Smooth muscle cell of bladder (primary cell): ENCODE measurements around the gene GZMM. TPM values are rescaled to one million over a fixed set of nuclear protein-coding genes. Genes with fewer than 3 reads are reported as not detected.

Experiments
- total RNA-seq: library from RNA; depleted of rRNA; stranded (reverse); fragments of >200 nt; gene quantifications from 2 replicates; pipeline ENCODE4 v1.2.3, GENCODE V29; 2014

Gene GZMM
- 0.28 TPM in 1 of 2 replicates, not detected in the other for total RNA-seq

DNA sequence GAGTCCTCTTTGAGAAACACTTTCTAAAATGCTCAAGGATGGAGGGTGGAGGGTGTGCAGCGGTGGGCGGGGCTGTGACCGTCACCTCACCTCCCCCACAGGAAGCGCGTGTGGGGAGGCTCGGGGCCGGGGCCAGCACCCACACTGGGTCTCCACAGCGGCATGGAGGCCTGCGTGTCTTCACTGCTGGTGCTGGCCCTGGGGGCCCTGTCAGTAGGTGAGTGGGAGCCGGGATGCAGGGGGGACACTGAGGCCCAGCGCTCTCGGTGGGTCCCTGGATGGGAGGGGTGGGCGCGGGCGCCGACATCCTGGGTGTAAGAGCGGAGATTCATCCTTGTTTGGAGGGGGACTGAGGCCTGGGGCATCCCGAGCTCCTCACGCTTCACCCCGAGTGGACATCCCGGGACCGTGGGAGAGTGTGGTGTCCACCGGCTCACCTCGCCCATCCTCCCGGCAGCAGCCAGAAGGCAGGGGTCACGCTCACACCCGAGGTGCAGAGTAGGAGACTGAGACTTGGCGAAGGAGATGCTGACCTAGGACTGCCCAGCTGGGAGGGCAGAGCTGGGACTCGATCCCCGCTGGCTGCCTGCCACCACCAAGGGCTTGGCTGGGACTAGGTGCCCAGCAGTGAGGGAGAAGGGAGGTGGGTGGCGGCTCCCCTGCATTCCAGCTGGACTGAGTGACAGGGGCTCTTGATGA lies at the start of gene GZMM:
GZMM (plus strand) TSS at position 144 of the 699 bp plus-strand sequence; CDS start at position 163, 19 bp downstream.

DNA sequence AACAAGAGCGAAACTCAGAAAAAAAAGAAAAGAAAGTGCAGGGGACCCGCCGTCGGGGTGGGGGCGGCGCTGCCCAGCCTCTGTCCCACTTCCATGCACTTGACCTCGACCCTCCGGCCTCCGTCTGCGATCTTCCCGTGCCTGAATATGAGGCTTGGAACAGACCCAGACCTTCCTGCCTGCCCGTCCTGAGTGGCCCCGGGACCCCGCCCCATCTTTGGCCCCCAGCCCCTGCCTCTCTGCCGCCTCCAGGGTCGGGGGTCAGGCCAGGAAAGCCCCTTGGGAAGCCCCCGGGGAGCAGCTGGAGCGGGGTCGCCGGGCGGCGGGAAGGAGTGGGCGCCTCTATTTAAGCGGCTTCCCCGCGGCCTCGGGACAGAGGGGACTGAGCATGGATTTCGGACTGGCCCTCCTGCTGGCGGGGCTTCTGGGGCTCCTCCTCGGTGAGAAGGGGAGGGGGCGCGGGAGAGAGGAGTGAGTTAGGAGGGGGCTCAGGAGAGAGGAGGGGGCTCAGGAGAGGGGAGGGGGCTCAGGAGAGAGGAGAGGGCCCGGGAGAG lies 47.7 kb upstream of the GZMM start, which contains the start of gene MADCAM1:
MADCAM1 (plus strand) TSS at position 375 of the 554 bp plus-strand sequence; CDS start at position 389, 14 bp downstream.

DNA sequence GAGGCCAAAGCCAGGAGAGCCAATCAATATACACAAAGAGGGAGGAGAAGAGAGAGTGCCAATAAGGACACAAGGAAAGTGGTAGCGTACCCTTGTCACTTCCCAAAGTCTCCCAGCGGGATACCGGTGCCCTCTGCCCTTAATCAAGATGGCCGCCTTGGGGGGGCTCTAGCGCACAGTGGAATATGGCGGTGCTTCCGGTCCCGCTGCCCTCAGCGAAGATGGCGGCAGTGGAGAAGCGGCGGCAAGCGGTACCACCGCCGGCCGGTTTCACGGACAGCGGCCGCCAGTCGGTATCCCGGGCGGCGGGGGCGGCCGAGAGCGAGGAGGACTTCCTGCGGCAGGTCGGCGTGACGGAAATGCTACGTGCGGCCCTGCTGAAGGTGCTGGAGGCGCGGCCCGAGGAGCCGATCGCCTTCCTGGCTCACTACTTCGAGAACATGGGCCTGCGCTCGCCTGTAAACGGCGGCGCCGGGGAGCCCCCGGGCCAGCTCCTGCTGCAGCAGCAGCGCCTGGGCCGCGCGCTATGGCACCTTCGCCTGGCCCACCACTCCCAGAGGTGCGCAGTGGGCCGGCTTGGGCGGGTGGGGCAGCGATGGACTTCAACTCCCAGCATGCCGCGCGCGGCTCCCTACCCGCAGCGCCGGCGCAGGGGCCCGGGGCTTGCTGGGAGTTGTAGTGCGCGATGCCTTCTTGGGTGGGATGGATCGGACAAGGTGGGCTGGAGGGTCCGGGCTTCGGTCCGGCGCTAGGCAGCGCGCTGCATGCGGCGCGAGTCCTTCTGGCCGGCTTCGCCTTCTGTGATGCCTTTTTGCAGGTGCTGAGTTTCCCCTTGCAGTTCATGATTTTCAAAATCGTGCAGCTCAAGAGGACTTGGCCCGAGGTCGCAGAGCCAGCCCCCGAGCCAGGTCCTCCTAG lies 36.3 kb upstream of the GZMM start, which contains the start of gene TPGS1:
TPGS1 (plus strand) TSS at position 212 of the 918 bp plus-strand sequence; CDS start at position 222, 10 bp downstream.

DNA sequence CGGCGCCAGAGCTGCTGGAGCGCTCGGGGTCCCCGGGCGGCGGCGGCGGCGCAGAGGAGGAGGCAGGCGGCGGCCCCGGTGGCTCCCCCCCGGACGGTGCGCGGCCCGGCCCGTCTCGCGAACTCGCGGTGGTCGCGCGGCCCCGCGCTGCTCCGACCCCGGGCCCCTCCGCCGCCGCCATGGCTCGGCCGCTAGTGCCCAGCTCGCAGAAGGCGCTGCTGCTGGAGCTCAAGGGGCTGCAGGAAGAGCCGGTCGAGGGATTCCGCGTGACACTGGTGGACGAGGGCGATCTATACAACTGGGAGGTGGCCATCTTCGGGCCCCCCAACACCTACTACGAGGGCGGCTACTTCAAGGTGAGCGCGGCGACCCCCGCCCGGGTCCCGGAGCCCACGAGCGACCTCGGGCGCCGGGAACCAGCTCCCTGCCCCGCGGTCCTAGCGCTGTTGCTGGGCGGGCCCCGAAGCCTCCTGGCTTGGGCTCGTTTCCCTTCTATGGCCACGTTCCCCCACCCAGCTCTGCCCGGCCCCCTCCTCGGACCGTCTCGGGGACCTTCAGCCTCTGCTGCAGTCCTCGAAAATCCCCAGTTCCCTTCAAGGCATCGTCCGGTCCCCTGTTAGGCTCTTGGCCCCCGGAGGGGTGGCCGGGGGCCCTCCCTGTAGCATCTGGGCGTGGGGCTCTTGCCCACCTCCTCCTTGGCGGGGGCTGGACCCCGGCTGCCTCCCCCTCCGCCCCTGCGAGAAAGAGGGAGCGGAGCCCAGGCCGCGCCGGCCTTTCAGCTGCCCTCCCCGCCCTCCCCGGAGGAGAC lies 11.9 kb upstream of the GZMM start, which contains the start of gene CDC34:
CDC34 (plus strand) TSS at position 8 of the 808 bp plus-strand sequence; CDS start at position 180, 172 bp downstream.

DNA sequence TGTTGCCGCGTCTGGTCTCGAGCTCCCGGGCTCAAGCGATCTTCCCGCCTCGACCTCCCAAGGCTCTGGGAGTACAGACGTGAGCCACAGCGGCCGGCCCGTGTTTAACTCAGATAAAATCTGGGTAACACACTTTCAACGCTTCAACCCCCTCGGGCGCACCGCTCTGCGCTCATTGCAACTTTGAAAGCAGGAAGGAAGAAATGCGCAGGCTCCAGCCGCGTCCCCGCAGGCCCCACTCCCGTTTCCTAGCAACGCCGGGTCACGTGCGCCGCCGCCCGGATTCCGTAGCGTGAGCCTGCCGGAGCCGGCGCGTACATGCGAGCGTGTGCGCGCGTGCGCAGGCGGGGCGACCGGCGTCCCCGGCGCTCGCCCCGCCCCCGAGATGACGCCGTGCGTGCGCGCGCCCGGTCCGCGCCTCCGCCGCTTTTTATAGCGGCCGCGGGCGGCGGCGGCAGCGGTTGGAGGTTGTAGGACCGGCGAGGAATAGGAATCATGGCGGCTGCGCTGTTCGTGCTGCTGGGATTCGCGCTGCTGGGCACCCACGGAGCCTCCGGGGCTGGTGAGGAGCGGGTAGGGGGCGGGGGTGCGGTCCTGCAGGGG lies 28.4 kb downstream of the GZMM start, which contains the start of gene BSG:
BSG (plus strand) TSS at position 457 of the 603 bp plus-strand sequence; CDS start at position 496, 39 bp downstream.

DNA sequence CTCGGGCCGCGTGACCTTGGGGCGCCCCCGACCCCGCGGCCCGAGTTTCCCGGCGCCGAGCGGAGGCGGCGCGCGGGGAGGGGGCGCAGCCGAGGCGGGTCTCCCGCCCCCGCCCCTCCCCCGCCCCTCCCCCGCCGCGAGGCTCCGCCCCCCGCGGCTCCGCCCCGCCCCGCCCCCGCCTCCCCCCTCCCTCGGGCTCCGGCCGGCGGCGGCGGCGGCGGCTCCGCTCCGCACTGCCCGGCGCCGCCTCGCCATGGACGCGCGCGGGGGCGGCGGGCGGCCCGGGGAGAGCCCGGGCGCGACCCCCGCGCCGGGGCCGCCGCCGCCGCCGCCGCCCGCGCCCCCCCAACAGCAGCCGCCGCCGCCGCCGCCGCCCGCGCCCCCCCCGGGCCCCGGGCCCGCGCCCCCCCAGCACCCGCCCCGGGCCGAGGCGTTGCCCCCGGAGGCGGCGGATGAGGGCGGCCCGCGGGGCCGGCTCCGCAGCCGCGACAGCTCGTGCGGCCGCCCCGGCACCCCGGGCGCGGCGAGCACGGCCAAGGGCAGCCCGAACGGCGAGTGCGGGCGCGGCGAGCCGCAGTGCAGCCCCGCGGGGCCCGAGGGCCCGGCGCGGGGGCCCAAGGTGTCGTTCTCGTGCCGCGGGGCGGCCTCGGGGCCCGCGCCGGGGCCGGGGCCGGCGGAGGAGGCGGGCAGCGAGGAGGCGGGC lies 46.0 kb downstream of the GZMM start, which contains the start of gene HCN2:
HCN2 (plus strand) TSS at position 189 of the 703 bp plus-strand sequence; CDS start at position 254, 65 bp downstream.

Other genes starting within 250 kb of the GZMM start
- 16.3 and 16.6 TPM in 2 replicates for gene MIER2, start 199.3 kb upstream of the GZMM start, total RNA-seq
- gene C2CD4C, start 134.9 kb upstream of the GZMM start, total RNA-seq = not detected in 2 replicates
- 1.1 and 1.3 TPM in 2 replicates for gene SHC2, start 83.0 kb upstream of the GZMM start, total RNA-seq
- gene MADCAM1, start 47.6 kb upstream of the GZMM start, total RNA-seq = 0.14 and 0.28 TPM in 2 replicates
- 30.2 and 31.9 TPM in 2 replicates for gene TPGS1, start 36.6 kb upstream of the GZMM start, total RNA-seq
- gene CDC34, start 12.3 kb upstream of the GZMM start, total RNA-seq = 69.8 and 75.4 TPM in 2 replicates
- 296 and 318 TPM in 2 replicates for gene BSG, start 28.5 kb downstream of the GZMM start, total RNA-seq
- gene HCN2, start 45.8 kb downstream of the GZMM start, total RNA-seq = 0.71 and 1.3 TPM in 2 replicates
- 15.2 and 19.7 TPM in 2 replicates for gene POLRMT, start 89.5 kb downstream of the GZMM start, total RNA-seq
- under 0.01 and 0.09 TPM in 2 replicates for gene FGF22, start 95.8 kb downstream of the GZMM start, total RNA-seq
- 15.1 and 15.2 TPM in 2 replicates for gene RNF126, start 119.2 kb downstream of the GZMM start, total RNA-seq
- gene FSTL3, start 132.3 kb downstream of the GZMM start, total RNA-seq = 43.2 and 92.6 TPM in 2 replicates
- not detected in 2 replicates for gene PRSS57, start 151.4 kb downstream of the GZMM start, total RNA-seq
- gene PALM, start 164.9 kb downstream of the GZMM start, total RNA-seq = 4.8 and 15.6 TPM in 2 replicates
- 0.18 and 0.28 TPM in 2 replicates for gene MISP, start 207.1 kb downstream of the GZMM start, total RNA-seq